Heart left ventricle (tissue), 16 donors: ENCODE measurements around the gene KLLN. TPM values are rescaled to one million over a fixed set of nuclear protein-coding genes. Genes with fewer than 3 reads are reported as not detected.

Experiments
- ATAC-seq, 4 donors: fragments of 200-7000 bp; cut with Tn5 transposase; one replicate each; pipeline ENCODE4 v1.9.1; 2020 to 2022; ENCODE audit warnings: moderate library complexity in 4 of 4, mild to moderate bottlenecking in 3 of 4, moderate number of reproducible peaks in 1 of 4
- DNase-seq, 5 donors: peaks; one replicate each; pipeline ENCODE4 v3.0.0-alpha.2; 2020
- H3K27ac ChIP-seq, 12 donors: fragments of 200-600 bp; sonication (generic) in 4 of 12; one replicate each; pipeline versions ENCODE4 v1.5.0 to v1.8.0; 2016 to 2022; ENCODE audit warnings: mild to moderate bottlenecking in 2 of 12
- H3K27me3 ChIP-seq, 9 donors: fragments of 200-600 bp; sonication (generic) in 2 of 9; one replicate each; pipeline versions ENCODE4 v1.5.1 to v1.8.0; 2016 to 2022; ENCODE audit warnings: mild to moderate bottlenecking in 3 of 9
- H3K36me3 ChIP-seq, 9 donors: fragments of 200-600 bp; sonication (generic) in 2 of 9; one replicate each; pipeline versions ENCODE4 v1.5.0 to v1.8.0; 2018 to 2022; ENCODE audit warnings: mild to moderate bottlenecking in 2 of 9
- H3K4me1 ChIP-seq, 12 donors: fragments of 200-600 bp; sonication (generic) in 4 of 12; one replicate each; pipeline versions ENCODE4 v1.5.0 to v1.8.0; 2016 to 2022; ENCODE audit warnings: mild to moderate bottlenecking in 3 of 12
- H3K4me3 ChIP-seq, 12 donors: fragments of 200-600 bp; sonication (generic) in 4 of 12; one replicate each; pipeline versions ENCODE4 v1.5.0 to v1.8.0; 2017 to 2022; ENCODE audit warnings: mild to moderate bottlenecking in 9 of 12, moderate library complexity in 4 of 12
- H3K9me3 ChIP-seq, 12 donors: fragments of 200-600 bp; sonication (generic) in 4 of 12; one replicate each; pipeline versions ENCODE4 v1.5.0 to v1.8.0; 2016 to 2022; ENCODE audit warnings: mild to moderate bottlenecking in 1 of 12
- CTCF ChIP-seq, 12 donors: fragments of 200-600 bp; sonication (generic) in 4 of 12; IDR thresholded peaks; one replicate each; pipeline versions ENCODE4 v1.5.0 to v1.8.0; 2018 to 2022; ENCODE audit warnings: antibody characterized with exemption in 12 of 12, mild to moderate bottlenecking in 5 of 12
- POLR2A ChIP-seq, 2 donors: fragments of 450-650 bp; IDR thresholded peaks; one replicate each; pipeline ENCODE4 v1.6.1; 2017; ENCODE audit warnings: antibody characterized with exemption in 2 of 2, mild to moderate bottlenecking in 2 of 2, moderate library complexity in 2 of 2
- WGBS, 4 donors: extraction: QIAGEN DNeasy Blood & Tissue Kit in 2 of 4; methylation state at CpG; one replicate each; pipeline versions ENCODE4 v1.1.5 to v1.1.7; 2013 to 2018; 5-methylcytosine and 5-hydroxymethylcytosine counted together
- intact Hi-C, 10 donors: fragments of 100-400 bp; cut with DNase I; formaldehyde crosslinking; loops; one replicate each; pipeline versions ENCODE4 v1.11.1 to v1.14.2; 2022
- polyA plus RNA-seq, 2 donors: library from polyadenylated mRNA; stranded (reverse); fragments of 200-250 nt; gene quantifications; one replicate each; pipeline ENCODE4 v1.2.3, GENCODE V29; 2013
- total RNA-seq, 9 donors: library from RNA; depleted of rRNA in 2 of 9; stranded (reverse); fragments of >200 nt in 2 of 9; fragmentation: NEBNext Ultra II Directional in 3 of 9; extraction: Animal tissue kit (Norgen Biotek cat#: 25700) in 3 of 9; gene quantifications; one replicate each; pipeline versions ENCODE4 v1.1.0 to v1.2.4, GENCODE V29; 2016 to 2023
- donor health status: ischemic (EF 13 %, LVEDD 7.1; RV severe dilation, severe dysfunction).
- donor health status: healthy with polysubstance abuse.
- donor health status: DM: no; HTN: yes; CAD: no.
- donor health status: DM: no; HTN: no; CAD: no.
- donor health status: ischemic (EF 25% LVEDD 6.9; RV normal size, moderate dysfunction).
- donor health status: ischemic (EF 25% LVEDD 5.7; RV mildly dilated, moderate dysfunction).
- donor health status: healthy.
- donor health status: DM: yes; HTN: yes; CAD: no.
- donor health status: ischemic (EF 35%, LVEDD 5.7; RV mildly dilated, moderate dysfunction).
- donor health status: nonischemic (EF 11% LVEDD 7.7; RV severe dilation, severe dysfunction).
- donor health status: DM: yes; HTN: yes; CAD: no.
- donor health status: PGD.
- donor health status: ischemic (EF 29% LVEDD 5.4; RV normal size, mild dysfunction).
- donor health status: nonischemic (EF 23%, LVEDD 6.1; RV moderate dilation, normal function).

KLLN gene
- total and polyA plus RNA-seq, 11 donors = 0.13 to 0.57 (median 0.27) TPM

- ATAC-seq (no peak), DNase-seq (no peak)
- Histone ChIP-seq H3K4me3 (no peak overlapping the region), H3K9me3 (no peaks in the 10 kb centered on the region), H3K27me3 (no peaks in the 10 kb centered on the region), H3K4me1 (peaks cover 0 to 4% (median 0%) of the 10 kb centered on the region in 12 donors), H3K27ac (no peak overlapping the region), H3K36me3 (no peaks in the 10 kb centered on the region)
- TF ChIP-seq POLR2A (IDR thresholded peaks at IDR 0.05) (no peak), CTCF (IDR thresholded peaks at IDR 0.05) (no peak)
- intact Hi-C loops = no loop called here
Observed at GRCh38 chr10:87842776-87843497, 20.4 kb downstream of the KLLN start.

GRCh38 chr10:87842220-87842641 is 21.1 kb downstream of the KLLN start:
- no peak overlapping the region for H3K27ac ChIP-seq
- no peaks in the 10 kb centered on the region for H3K27me3 ChIP-seq
- H3K9me3 ChIP-seq = no peaks in the 10 kb centered on the region
- intact Hi-C loops = no loop called here
- peaks cover 0 to 4% (median 0%) of the 10 kb centered on the region in 12 donors for H3K4me1 ChIP-seq
- ATAC-seq (no peak), DNase-seq (no peak)
- H3K4me3 ChIP-seq = no peak overlapping the region
- H3K36me3 ChIP-seq = no peaks in the 10 kb centered on the region
- no peak for TF ChIP-seq CTCF (IDR thresholded peaks at IDR 0.05)
- TF ChIP-seq POLR2A (IDR thresholded peaks at IDR 0.05) = no peak
- 88 to 100% (median 95%) methylated on average over 1 of the region's 1 CpG for WGBS, 4 donors

- no peak overlapping the region for H3K27ac ChIP-seq
- DNase-seq (no peak), ATAC-seq (no peak)
- H3K27me3 ChIP-seq = no peaks in the 10 kb centered on the region
- TF ChIP-seq CTCF (IDR thresholded peaks at IDR 0.05) = no peak
- no peak for TF ChIP-seq POLR2A (IDR thresholded peaks at IDR 0.05)
- H3K4me1 ChIP-seq = peaks cover 0 to 4% (median 0%) of the 10 kb centered on the region in 12 donors
- no peaks in the 10 kb centered on the region for H3K9me3 ChIP-seq
- no peak overlapping the region for H3K4me3 ChIP-seq
- H3K36me3 ChIP-seq = no peaks in the 10 kb centered on the region
- intact Hi-C loops = no loop called here
- WGBS, 4 donors = 96% methylated on average over 3 of the region's 3 CpGs
Observed at GRCh38 chr10:87841186-87841585, 22.1 kb downstream of the KLLN start.

- ATAC-seq = no peak
Observed at GRCh38 chr10:87838650-87839049, 24.7 kb downstream of the KLLN start.

More at GRCh38 chr10:87838650-87839049, 24.7 kb downstream of the KLLN start:
- peaks cover 0 to 4% (median 0%) of the 10 kb centered on the region in 12 donors for H3K4me1 ChIP-seq
- no peaks in the 10 kb centered on the region for H3K27me3 ChIP-seq
- DNase-seq = no peak
- H3K9me3 ChIP-seq = no peaks in the 10 kb centered on the region
- H3K27ac ChIP-seq = no peak overlapping the region
- no peak overlapping the region for H3K4me3 ChIP-seq
- intact Hi-C loops = no loop called here
- no peaks in the 10 kb centered on the region for H3K36me3 ChIP-seq
- WGBS, 4 donors = 78 to 91% (median 88%) methylated on average over 2 of the region's 2 CpGs
- TF ChIP-seq CTCF (IDR thresholded peaks at IDR 0.05) (no peak), POLR2A (IDR thresholded peaks at IDR 0.05) (no peak)
